HG03565 (cell line): Measurements from ENCODE around the gene MRPL21.
"Not testable (repeated sequence)": the region's sequence is repeated elsewhere in the genome, so short reads cannot be mapped to it uniquely, and the experiment has no call there.

Source experiments
- ATAC-seq: cut with Tn5 transposase; IDR thresholded peaks from one replicate; pipeline ENCODE4 v1.9.1; 2021; ENCODE audit warnings: mild to moderate bottlenecking, moderate library complexity; ENCODE audit not compliant: unreplicated experiment

MRPL21 gene

DNA sequence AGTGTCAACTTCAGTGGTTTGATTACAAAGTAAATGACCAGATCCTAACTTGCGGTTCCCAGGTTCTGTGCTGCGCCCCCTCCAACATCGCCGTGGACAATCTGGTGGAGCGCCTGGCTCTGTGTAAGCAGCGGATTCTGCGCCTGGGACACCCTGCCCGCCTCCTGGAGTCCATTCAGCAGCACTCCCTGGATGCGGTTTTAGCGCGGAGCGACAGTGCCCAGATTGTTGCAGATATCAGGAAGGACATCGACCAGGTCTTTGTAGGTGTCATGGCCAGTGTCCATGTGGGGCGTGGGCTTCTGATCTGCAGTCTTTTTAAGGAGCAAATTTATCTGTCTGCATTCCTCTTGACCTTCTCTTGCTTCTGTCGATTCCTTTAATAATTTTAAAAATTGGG is 11.1 kb upstream of the MRPL21 start:
- no peak for ATAC-seq

DNA sequence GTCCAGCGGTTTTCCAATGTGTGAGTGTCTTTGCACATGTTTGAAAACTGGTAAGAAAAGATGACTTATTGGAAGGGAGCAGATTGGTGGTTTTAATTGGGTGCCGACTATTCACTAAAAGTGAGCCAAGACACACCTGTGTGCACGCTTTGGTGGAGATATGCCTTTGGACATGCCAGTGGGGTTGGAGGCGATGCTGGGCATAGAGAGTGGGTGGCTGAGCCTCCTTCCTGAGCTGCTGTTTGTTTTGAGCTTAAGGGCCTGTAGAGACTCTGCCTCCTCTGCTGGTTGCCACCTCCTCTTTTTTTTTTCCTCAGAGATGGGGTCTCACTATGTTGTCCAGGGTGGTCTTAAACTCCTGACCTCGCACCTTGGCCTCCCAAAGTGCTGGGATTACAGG is 9.6 kb upstream of the MRPL21 start:
- no peak for ATAC-seq

DNA sequence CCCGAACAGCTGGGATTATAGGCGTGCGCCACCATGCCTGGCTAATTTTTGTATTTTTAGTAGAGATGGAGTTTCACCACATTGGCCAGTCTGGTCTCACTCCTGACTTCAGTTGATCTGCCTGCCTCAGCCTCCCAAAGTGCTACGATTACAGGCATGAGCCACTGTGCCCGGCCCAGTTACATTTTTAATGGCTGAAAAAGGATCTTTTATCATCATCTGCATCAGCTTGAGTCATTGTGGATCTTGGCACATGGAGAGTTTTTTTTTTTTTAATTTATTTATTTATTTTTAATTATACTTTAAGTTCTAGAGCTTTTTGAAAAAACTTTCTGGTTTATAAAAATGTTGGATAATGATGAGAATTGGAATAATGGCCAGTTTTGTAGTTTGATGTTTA is 8.6 kb upstream of the MRPL21 start:
- no peak for ATAC-seq

DNA sequence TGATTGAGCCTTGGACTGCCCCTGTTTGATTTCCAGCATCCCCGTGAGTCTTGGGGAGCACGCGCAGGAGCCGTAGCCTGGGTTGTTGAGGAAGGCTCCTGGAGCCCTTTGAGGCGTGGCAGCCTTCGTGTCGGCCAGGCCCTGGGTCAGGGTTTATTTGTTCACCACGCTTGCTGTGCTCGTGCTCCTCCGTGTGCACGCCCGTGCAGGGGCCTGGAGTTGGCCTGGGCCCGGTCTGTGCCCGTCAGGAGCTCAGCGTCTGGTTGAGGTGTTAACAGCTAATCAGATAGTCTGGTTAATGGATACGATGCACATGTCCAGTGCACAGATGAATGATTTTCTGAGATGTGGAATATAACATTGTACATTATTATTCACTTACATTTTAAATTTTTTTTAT is 8.1 kb upstream of the MRPL21 start:
- no peak for ATAC-seq

DNA sequence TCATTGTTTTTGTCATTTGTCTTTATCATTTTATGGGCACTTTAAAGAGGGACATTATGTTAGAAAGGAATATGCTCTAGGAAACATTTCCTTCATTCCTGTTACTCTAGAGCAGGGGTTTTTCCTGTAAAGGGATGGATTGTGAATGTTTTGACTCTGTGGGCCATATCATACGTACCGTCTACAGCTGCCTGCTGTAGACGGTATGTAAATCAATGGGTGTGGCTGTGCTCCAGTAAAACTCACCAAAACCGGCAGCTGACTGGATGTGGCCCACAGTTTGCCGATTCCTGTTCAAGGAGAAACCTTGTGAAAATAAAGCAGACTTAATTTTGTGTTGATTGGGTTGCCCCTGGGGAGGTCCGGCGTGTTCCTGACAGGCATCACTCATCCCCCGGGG is 7.3 kb upstream of the MRPL21 start:
- no peak for ATAC-seq

DNA sequence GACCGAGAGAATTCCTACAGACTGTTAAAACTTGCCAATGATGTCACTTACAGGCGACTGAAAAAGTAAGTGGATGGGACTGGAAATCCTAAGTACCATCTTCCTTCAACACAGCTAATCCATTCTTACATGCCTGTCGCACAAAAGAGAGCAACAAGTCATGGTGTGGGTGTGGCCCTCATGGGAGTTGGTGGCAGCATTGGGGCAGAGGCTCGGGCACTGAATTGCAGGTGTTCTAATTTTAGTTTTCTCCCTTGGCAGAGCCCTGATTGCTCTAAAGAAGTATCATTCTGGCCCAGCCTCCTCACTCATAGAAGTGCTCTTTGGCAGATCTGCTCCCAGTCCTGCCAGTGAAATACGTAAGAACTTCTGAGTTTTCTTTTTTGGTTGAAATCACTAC is 4.6 kb upstream of the MRPL21 start:
- ATAC-seq = no peak

DNA sequence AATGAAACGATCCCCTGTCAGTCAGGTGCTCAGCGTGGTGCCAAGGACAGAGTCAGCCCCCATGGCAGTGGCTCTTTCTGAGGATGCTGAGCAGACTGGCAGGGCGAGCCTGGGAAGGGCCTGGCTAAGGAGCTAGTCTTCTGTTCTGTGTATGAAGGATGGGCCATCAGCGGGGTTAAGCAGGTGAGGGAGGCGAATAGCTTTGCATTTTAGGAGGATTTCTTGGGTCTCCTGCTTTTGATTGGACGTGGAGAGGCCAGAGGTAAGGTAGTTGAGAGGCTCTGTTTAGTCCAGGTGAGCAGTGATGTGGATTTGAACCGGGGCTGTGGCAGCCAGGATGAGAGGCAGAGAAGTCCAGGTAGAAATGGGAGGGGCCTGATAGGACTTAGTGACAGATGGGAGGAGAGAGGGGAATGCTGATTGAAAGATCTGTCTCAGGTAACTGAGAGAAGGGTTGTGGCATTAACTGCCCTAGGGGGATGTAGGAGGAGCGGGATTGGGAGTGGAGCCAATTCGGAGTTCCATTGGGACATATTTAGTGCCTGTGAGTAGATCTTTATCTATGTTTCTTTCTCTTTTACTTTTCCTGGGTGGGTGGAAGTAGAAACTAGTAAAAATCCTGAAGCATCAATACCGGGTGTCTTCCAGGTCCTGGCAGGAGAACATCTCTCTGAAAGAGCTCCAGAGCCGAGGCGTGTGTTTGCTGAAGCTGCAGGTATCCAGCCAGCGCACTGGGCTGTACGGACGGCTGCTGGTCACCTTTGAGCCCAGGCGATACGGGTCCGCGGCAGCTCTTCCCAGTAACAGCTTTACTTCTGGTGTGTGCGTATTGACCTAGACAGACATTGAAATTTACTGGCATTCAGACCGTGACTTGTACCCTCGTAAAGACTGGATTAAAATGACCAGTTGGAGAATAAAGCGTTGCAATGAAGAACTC is 2.1 kb upstream of the MRPL21 start:
- ATAC-seq = no peak

DNA sequence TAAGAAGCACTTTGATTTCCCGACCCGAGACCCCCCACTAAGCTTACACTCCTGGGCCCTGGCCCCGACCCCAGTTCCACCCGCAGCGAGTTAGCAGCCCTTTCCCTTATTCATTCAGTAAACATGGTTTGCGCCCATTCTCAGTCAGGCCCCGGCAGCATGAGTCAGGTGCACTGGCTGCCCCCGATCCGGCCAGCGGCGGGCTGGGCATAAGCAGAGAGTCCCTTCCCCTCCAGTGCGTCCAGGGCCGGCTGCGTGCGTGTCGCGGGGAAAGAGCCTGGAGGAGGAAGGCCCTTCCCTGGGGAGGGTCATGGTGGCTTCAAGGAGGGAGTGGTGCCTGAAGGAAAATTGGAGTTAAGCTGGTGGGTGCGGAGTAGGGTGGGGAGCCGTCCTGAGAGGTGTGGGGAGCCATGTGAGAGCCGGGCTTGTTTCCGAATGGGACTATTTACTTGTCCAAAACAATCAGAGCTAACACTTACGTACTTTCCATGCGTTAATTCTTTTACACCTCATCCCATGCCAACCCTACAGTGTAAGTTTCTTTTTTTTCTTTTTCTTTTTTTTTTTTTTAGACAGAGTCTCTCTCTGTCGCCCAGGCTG is 716 bp upstream of the MRPL21 start:
- no peak for ATAC-seq

DNA sequence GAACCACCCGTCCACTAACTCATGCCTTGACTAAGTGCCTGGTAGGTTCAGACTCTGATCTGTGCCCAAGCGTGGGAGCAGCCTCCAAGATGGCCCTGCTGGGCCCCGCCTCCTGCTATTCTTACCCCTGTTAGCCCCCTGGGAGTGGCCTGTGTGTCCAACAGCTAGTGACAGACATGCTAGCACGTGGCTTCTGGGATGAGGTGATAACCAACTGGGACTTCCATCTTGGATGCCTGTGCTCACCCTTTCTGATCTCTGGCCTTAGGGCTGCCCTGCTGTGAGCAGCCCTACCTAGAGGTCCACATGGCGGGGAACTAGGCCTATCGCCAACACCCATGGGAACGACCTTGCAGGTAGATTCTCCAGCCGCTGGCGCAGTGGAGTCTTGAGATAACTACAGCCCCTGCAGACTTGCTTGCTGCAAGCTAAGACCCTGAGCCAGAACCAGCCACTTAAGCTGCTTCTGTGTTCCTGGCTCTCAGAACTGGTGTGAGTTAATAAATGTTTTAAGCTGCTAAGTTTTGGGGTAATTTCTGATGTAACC is 2.7 kb downstream of the MRPL21 start:
- no peak for ATAC-seq

DNA sequence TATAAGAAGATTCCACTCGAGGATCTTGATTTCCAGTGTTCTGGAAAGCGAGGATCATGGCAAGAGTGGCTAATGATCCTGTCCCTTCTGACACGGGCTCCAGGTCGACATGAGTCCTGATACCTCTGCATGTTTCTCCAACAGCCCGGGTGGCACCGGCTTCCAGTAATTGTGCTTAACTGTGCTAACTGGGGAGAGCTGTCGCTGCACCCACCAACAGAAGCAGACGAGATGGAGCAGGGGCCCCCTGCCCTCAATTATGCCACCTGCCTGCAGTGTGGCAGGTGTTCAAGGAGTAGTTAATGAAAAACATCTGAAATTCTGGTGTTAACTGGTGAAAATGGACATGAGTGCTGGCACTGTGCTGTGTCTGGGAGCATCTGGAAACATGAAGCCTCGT is 6.2 kb downstream of the MRPL21 start:
- ATAC-seq = no peak

DNA sequence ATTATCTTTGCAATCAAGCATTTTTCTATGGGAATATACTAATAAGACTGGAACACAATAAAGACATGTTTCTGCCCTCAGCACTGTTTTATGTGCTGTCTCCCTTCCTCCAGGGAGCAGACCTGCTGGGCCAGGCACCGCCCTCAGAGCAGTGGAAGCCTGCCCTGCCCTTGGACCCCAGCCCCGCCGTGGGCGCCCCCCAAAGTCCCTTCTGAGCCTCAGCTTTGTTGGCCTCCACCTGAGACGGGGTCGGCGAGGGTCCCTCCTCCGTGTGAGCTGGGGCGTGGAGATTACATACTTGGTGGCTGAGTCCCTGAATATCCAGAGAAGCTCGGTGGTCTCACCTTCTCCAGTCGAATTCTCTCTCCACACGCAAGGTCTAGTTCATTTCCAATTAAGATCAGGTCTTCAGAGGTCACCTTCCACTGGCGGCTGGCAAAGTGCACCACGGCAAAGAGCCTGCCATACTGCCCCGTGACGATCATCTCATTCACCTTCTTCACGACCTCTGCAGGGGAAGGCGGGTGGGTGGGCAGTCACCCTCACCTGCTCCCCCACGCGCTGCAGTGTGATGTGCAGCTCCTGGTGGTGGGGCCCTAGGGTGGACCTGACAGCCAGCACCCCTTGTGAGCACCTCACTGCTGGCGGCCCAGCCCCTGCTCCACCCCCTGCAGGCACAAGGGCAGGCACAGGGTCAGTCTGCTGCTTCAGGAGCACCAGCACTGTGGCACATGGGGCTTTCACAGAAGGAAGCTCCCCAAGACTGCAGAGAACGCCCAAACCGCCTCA is 7.3 kb downstream of the MRPL21 start:
- ATAC-seq = no peak

DNA sequence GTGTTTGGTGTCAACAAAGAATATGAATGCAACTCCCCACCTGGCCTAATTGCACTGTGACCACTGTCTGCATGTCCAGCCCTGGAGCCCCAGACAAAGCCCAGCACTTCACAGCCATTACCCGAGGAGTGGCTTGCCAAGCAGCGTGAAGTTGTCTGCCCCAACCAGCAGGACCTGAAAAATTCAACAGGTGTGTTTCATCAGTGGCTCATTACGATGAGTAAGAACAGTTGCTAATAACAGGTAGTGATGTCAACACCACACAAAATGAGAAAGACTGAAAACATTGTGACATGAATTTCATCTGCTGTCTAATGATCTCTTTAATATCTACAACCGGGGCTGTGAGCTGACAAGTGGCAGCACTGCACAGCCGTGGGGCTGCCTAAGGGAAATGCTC is 10.3 kb downstream of the MRPL21 start:
- ATAC-seq = no peak

DNA sequence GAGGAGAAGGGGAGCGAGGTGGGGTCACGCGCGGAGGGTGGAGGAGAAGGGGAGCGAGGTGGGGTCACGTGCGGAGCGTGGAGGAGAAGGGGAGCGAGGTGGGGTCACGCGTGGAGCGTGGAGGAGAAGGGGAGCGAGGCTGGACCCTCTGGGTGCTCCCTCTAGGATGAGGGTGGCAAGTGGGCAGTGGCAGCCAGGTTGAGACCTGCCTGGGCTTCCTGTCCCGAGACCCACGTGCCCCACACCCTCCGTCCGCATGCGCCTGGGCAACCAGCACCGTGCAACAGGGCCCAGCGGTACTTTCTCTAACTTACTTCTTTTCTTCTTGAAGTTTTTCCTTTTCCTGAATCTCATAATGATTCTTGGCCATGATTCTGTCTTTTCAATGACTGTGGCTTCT is 11.1 kb downstream of the MRPL21 start:
- no peak for ATAC-seq

DNA sequence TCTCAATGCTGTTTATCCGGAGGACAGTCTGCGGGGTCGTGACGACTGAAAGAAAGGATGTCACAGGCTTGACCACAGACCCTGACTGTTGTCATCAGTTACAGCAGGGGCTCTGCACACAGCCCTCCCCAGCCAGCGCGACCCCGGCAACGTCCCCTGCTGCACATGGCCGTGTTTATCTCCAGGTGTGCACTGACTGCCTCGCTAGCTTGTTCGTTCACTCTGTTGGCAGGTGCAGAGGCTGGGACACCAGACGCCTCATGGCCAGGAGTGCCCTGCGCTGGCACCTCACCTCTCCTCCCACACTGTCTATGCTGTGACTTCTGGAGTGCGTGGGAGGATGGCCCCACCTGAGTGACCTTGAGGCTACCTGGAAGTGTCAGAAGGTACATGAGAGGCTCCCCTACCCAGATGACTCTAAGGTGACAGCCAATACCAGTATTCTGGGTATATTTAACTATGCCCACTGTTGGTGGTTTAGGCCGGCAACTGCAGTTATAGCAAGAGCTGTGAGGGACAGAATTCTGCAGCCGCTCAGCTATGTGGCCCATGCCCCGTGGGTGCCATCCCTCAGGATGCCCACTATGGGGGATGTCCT is 12.2 kb downstream of the MRPL21 start:
- ATAC-seq = no peak

DNA sequence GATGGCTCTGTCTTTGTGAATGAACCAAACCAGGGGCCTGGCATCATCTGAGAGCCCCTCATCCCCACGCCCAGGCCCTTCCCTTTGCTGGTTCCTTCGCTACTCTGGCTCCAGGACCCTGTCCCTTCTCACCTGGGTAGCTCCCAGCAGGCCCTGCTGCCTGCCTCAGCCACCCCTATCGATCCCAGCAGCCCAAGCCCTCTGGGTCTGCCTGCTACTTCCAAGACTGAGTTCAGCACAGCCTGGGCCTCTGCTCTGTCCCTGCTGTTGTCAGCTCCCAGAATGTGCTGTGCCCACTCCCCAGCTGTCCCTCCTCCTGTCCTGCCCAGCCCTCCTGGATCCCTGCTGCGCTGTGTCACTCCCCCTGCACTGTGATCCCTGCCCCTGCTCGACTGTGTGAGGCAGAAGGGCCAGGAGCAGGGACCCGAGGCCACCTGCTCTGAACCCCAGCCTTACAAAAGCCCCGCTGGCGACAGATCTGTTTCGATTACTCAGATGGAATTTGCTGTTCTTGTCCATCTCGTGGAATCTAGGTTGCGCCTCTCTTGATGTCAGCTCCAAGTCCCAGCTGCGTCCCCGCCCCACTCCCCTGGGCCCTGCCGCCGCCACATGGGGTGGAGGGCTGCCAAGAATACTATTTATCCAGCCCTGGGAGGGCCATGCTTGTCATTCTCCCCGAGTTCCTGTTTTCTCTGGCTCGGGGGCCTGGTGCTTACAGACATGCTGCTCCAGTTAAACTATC is 13.0 kb downstream of the MRPL21 start:
- ATAC-seq = no peak

DNA sequence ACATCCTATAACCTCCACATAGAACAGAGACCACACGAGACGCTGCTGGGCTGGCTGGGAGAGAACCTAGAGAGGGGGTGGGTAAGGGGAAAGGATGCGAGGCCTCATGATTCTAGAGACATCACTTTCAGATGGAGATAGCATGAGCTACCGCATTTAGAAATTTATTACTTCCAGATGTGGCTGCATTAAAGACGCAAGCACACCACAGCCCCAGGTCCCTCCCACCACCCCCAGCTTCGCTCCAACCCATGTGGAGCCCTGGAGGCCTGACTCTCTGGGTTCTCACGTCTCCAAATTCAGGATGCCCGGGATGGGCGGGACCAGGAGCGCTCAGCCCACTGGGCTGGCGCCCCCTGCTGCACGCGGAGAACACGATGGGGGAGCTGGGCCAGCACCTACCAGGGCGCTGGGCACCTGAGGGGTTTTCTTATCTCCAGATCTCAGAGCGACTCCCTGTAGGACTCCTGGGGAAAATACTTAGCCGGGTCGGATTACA is 13.6 kb downstream of the MRPL21 start:
- no peak for ATAC-seq

DNA sequence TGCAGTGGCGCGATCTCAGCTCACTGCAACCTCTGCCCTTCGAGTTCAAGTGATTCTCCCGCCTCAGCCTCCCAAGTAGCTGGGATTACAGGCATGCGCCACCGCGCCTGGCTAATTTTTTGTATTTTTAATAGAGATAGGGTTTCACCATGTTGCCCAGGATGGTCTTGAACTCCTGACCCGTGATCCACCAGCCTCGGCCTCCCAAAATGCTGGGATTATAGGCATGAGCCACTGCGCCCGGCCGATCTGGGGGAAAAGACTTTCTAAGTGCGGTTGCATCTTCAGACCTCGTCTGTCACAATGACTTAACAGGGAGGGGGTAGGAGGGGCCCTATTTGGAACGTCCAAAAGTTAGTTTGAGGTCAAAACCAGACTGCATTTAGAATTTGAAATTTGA is 18.8 kb downstream of the MRPL21 start:
- not testable (repeated sequence) for ATAC-seq

DNA sequence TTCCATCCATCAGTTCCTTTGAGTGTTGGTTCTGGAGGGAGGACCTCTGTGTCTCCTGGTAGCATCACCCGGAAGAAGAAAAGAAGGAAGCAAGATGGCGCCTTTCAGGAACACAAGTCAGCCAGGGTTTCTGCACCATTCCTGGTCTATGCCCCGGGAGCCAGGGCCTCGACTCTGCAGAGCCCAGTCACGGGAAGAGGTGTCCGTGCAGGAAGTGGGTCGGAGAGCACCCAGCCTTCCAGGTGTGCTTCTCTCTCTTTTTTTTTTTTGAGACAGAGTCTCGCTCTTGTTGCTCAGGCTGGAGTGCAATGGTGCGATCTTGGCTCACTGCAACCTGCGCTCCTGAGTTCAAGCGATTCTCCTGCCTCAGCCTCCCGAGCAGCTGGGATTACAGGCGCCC is 21.2 kb downstream of the MRPL21 start:
- ATAC-seq = no peak

DNA sequence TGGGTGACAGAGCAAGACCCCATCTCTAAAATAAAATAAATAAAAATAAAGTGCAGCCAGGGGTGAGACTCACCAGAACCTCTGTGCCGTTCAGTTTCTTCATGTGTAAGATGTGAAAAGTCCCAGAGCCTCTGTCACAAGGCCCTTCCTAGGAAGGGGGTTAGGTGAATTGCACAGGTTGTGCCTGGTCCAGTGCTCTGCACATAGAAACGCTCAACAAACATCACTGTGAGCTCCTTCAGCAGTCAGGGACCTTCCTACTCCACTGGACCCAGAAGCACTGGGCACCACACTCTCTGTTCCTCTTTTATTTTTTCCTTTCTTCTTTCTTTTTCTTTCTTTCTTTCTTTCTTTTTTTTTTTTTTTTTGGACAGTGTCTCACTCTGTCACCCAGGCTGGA is 22.3 kb downstream of the MRPL21 start:
- no peak for ATAC-seq

DNA sequence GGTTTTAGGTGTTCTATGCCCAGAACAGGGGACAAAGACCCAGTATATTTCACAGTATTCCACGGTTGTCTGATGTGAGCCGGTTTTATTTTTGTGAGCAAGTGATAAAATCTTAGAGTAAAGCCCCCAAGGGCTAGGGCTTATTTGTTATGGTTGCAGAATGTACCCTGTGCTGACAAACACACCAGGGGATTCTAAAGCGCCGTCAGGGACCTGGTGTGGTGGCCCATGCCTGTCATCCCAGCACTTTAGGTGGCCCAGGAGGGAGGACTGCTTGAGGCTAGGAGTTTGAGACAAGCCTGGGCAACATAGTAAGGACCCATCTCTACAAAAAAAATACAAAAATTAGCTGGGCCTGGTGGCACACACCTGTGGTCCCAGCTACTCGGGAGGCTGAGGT is 22.8 kb downstream of the MRPL21 start:
- ATAC-seq = no peak
